Activated T-cell treated with anti-CD3 and anti-CD28 coated beads for 24 hours (primary cell): ENCODE measurements around the gene CLSTN2.

ENCODE experiments used
- DNase-seq: peaks from one replicate; pipeline ENCODE4 v3.0.0-alpha.2; 2020; ENCODE audit warnings: low read depth

CLSTN2 gene

DNA sequence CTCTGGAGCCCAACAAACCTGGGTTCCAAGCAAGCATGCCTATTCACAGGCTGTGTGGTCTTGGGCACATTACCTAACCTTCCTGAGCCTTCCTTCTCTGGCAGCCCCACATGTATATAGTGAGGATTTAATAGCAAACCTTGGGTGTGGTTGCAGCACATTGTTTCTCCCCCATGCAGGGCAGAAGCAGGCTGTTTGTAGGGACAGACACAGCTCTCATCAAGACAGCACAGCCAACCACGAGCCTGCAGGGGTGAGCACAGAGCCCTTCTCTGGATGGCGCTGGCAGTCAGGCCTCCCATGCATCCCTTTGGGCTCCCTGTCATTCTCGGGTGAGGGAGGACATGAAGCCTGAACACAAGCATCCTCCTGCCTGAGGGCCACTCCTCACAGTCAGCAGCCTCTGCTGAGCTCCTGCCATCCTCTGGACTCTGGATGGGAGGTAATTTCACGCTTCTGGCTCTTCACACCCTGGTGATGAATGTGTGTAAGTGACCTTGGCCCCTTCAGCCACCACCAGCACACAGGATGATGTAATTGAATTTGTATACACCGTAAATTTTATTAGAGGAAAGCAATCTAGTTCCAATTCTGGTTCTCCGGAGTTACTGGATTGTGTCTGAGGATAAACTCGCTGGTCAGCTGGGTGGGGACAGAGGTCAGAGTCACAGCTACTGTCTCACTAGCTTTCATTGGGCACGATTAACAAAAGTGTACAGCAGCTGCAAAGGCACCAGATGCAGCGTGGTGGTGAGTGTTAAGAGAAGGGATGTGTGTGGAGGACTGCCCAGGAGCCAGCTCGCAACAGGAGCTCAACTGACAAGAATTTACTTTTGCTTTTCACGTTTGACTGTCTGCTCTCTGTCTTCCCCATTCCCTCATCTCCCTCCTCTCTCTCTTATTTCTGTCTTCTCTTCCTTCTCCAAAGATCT is 118.1 kb downstream of the CLSTN2 start:
- DNase-seq: no peak

GRCh38 chr3:140053794-140054193 is 118.8 kb downstream of the CLSTN2 start:
- DNase-seq: no peak

DNA sequence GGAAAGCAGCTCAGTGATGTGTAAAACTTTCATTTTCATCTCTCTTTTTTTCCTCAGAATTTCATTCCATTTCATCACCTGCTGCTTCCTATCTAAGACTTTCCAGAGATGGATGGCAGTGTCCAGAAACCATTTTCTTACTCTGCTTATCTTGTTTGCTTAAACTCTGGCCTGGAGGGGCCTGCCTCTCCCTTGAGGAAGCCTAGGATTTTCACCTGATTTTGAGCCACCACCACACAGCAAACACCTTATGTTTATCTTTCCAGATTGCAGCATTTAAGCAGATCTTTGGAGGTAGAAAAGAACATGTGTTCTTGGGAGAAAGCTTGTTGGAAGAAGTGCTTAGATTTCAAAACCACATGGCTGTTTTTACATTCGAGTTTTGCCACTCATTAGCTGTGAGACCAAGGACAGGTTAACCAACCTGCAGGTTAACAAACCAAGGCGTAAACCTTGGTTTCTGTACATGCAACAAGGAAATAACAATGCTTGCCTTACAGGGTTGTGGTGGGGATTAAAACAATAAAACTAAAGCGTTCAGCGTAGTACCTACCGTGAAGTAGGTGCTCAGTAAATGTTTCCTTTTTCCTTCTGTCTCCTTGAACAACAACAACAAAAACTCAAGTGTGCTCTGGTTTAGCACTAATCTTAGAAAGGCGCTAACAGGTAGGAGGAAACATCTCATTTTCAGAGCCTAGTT is 120.3 kb downstream of the CLSTN2 start:
- DNase-seq: no peak

DNA sequence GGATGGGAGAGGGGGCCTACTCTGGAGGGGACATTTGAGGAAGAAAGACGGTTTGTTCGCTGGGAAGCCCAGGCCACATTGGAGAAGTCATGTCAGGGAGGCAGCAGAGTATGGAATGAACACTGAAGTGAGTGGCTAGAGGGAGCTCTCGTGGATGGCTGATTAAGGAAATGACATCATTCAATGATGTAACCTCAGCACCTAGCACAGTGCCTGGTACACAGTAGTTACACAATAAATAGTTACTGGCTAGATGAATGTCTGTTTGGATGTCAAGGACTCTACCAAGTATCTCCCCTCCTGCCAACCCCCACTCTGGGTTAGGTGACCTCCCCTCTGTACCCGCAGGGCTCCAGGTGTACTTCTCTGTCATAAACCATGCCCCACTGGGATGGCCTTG is 121.1 kb downstream of the CLSTN2 start:
- no peak for DNase-seq

DNA sequence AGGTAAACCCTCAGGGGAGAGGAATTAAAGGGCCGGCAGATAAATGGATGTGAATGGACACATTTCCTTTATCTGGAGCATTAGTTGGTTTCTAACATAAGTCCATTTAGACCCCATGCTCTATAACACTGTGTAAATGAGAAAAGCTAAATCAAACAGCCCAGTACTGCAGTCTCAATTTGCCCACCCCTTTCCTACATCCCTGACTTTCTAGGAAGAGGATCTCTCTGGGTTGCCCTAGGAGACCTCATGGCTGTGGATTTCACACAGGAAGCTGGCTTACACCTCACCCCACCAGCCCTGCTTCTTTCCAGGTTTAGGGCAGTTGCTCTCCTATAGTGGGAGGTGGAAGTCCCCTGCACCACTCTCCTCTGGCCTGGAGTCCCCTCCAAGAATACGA is 126.2 kb downstream of the CLSTN2 start:
- DNase-seq: no peak

DNA sequence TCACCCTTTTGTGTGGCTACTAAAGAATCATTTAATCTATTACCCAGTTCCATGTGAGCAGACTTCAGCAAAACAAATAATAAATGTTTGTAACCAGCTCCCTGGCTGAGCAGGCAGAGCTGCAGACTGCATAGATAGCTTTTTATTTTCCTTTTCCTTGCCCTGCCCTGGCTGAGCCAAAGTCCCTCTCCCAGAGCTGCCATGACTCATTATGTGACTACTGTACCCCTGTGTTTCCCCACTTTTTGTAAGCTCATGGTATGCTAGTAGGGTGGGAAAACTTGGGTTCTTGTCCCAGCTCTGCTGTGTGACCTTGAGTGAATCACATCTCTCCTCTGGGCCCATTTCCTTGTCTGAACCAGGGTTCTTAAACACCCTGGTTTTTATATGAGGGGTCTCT is 127.5 kb downstream of the CLSTN2 start:
- no peak for DNase-seq

DNA sequence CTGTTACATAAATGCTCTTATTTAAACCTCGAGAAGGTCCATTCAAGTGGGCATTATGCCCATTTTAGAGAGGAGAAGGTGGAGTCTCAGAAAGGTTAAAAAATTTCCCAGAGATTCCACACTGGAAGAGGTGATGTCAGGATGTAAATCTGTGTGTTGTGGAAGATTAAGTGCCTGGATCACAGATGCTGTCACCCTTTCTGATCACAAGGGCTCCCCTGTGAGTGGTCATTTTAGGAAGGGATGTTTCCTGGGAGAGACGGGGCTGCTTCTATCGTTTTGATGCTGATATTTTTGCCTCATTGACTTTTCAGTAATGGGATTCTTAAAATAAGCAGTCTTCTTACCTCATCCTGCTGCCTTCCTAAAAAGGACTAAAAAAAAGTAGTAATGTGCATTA is 132.5 kb downstream of the CLSTN2 start:
- DNase-seq: no peak

DNA sequence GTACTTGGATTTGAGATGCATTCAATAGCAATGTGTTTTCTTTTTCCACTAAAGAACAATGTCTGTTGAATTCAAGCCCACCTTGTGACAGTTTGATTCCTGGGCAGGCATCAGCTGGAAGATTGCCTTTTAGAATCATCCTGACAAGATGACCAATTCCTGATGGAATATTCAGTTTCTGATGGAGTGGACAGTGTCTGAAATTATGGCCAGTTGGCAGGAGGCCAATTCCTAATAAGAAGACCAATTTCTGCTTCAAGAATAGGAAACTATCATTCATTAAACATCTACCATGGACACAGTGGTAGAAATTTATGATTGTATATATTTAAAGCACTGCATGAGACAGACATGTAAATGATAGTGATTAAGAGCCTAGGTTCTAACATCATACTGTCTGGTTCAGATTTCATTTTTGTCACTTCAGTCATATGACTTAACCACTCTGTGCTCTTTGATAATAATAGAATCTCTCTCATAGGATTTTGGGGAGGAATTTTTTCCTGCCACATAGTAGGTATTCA is 133.6 kb downstream of the CLSTN2 start:
- DNase-seq: no peak

DNA sequence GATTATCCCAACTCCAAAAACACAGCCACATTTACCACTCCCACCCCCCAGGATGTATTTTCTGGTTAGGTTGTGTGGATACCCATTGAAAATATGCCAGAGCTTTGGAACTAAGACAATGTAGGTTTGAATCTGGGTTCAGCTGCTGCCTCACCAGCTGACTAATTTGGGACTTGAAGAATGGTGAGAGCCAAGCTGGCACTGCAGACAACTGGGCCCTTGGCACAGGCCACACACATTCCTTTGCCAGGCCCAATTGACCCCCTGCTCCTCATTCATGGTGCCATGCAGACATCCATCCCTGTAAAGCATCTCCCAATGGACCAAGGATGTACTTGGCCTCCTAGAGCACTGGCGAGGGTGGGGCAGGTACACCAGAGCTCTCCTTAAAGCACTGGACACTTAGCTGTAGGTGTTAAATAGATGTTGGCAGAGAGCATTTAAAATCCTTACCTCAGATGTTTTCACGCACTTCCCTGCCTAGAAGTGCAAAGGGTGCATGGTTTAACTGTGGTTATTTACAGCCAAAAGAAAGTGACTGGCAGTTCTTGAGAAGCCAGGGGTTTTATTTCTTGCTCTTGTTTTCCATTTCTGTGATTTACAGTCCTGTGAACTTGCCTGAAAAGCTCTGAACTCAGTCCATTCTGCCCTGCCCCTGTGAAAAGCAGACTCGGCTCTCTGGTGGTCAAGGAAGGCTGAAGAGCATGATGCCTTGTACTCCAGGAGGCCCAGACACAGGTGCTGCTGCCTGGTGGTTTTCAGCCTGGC is 138.5 kb downstream of the CLSTN2 start:
- DNase-seq: no peak

DNA sequence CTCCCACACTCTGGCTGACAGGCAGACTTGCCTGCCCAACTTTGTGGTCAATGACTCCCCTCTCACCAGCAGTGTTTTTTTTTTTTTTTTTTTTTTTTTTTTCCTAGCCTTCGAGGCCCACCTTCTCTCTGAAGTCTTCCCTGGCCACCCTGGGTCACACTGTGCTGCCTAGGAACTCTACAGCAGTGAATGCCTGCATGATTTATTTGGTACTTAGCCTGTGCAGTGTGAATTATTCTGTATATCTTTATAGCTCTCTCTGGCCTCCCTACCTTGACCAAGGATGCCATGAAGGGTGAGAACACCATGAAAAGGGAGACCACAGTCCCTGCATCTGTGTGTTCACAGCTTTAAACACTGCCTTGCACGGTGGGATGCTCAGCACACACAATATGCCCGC is 141.6 kb downstream of the CLSTN2 start:
- no peak for DNase-seq

- DNase-seq: no peak
Observed at GRCh38 chr3:140077406-140077805, 142.4 kb downstream of the CLSTN2 start.

DNA sequence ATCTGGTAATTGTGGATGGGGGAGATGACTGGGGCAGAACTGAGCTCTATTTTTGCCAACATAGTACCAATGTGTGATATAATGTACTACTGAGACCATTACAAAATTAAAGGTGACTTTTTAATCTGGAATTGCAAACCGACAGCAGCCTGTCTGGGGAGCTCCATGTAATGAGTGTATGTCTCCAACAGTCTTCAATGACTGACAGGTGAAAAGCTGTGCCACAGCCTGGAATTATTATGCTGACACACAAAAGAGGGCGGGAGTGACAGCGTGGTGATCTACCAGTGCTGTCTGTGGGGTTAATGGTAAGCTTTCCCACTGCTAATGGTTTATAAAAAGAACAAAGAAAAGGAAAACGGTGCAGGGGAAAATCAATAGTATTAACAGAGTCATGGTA is 143.4 kb downstream of the CLSTN2 start:
- DNase-seq: no peak

GRCh38 chr3:140078940-140079339 is 144.0 kb downstream of the CLSTN2 start:
- no peak for DNase-seq

GRCh38 chr3:140081887-140082286 is 146.9 kb downstream of the CLSTN2 start:
- no peak for DNase-seq

GRCh38 chr3:140085001-140085400 is 150.0 kb downstream of the CLSTN2 start:
- no peak for DNase-seq

- no peak for DNase-seq
Observed at GRCh38 chr3:140086642-140087041, 151.7 kb downstream of the CLSTN2 start.

- no peak for DNase-seq
Observed at GRCh38 chr3:140088058-140088457, 153.1 kb downstream of the CLSTN2 start.

GRCh38 chr3:140088513-140088912 is 153.5 kb downstream of the CLSTN2 start:
- no peak for DNase-seq

GRCh38 chr3:140089403-140090072 is 154.6 kb downstream of the CLSTN2 start:
- DNase-seq: no peak

DNA sequence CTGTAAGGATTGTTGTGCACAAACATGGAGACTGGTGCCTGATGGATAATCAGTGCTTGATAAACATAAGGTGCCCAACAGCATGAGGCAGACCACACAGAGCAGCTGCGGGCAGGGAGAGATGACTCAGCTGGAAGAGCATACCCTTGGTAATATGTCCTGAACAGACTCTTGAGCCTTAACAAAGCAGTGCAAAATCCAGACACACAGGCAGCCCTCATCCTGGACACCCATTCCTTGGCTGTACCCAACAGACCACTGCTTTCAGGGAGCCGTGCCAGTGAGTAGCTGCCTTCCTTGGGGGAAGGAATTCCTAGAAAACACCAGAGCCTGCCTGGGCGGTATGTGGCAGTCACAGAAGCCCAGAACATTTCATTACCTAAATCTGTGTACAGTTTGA is 156.2 kb downstream of the CLSTN2 start:
- DNase-seq: no peak

- no peak for DNase-seq
Observed at GRCh38 chr3:140092848-140093536, 158.0 kb downstream of the CLSTN2 start.
